Activated gamma-delta T cell (primary cell): Measurements from ENCODE around the gene TPRA1.
"Not testable (repeated sequence)": the region's sequence is repeated elsewhere in the genome, so short reads cannot be mapped to it uniquely, and the experiment has no call there.

Experiments
- DNase-seq: peaks from one replicate; lab custom pipeline; 2025; lab: John Stamatoyannopoulos, UW

TPRA1 gene

GRCh38 chr3:127616836-127617605 lies 26.5 kb upstream of the TPRA1 start:
- no peak for DNase-seq

DNA sequence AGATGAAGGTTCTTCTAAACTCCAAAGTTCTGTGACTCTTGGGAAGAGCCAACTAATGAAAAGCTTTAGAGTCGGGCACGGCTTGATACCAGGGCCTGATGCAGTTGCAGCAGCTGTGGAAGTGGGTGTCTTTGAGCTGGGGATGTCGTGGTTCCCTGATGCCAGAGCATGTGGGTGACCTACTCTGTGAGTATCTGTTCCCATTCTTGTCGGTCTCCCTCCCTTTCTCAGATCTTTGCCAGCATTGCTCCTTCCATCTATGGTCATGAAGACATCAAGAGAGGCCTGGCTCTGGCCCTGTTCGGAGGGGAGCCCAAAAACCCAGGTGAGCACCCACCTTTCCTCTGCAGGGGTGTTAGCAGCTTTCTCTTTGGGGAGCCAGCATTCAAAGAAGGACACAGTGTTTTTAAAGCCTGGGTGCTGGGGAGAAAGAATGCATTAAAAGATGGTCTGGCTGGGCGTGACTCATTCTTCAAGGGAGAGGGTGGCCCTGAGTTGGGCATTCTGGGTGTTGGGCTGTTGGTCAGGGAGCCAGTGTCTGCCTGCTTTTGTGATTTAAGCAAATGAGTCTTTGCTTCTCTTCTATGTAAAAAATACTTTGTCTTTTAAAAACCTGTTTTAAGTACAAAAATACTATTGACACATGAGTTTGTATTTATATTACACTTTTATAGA lies 25.2 kb upstream of the TPRA1 start:
- no peak for DNase-seq

- no peak for DNase-seq
These were observed 24.5 kb upstream of the TPRA1 start for GRCh38 chr3:127614928-127615589.

GRCh38 chr3:127613406-127613805 lies 22.9 kb upstream of the TPRA1 start:
- no peak for DNase-seq

DNA sequence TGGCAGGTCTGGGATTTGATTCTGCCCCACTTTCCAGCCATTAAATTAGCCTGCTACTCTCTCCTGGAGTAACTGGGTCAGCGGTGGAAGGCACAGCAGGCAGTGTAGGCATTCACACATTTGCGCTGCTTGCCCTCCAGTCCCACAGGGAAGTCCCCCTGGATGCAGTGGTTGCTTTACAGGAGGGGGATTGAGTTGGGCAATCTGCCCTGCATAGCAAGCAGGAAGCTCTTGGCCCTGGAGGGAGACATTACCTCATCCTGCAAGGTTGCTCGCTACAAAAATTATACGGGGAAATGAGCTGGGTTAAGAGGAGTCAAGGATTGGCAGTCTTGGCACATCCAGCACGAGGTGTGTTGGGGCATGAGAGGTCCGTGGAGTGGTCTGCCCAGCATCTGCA lies 22.4 kb upstream of the TPRA1 start:
- DNase-seq = no peak

- no peak for DNase-seq
These were observed 20.7 kb upstream of the TPRA1 start for GRCh38 chr3:127611251-127611650.

- DNase-seq = no peak
These were observed 19.6 kb upstream of the TPRA1 start for GRCh38 chr3:127610105-127610504.

DNA sequence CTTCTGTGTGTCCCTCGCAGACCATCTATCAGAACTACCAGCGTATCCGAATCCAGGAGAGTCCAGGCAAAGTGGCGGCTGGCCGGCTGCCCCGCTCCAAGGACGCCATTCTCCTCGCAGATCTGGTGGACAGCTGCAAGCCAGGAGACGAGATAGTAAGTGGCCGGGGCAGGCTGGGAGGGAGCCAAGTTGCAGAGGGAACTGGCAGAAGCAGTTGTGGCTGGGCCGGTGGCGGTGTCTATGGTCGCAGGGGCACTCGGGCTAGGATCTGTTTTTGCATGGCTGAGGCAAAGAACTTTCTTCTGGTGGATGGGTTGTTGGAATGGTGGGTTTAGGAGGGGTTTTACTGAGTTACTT lies 17.8 kb upstream of the TPRA1 start:
- DNase-seq = no peak

GRCh38 chr3:127607675-127608361 lies 17.3 kb upstream of the TPRA1 start:
- DNase-seq = no peak

GRCh38 chr3:127606981-127607595 lies 16.6 kb upstream of the TPRA1 start:
- no peak for DNase-seq

- DNase-seq = no peak
These were observed 15.7 kb upstream of the TPRA1 start for GRCh38 chr3:127606086-127606805.

- not testable (repeated sequence) for DNase-seq
These were observed 15.0 kb upstream of the TPRA1 start for GRCh38 chr3:127605547-127605946.

GRCh38 chr3:127604546-127605165 lies 14.1 kb upstream of the TPRA1 start:
- DNase-seq = no peak

- DNase-seq = no peak
These were observed 13.5 kb upstream of the TPRA1 start for GRCh38 chr3:127604035-127604434.

DNA sequence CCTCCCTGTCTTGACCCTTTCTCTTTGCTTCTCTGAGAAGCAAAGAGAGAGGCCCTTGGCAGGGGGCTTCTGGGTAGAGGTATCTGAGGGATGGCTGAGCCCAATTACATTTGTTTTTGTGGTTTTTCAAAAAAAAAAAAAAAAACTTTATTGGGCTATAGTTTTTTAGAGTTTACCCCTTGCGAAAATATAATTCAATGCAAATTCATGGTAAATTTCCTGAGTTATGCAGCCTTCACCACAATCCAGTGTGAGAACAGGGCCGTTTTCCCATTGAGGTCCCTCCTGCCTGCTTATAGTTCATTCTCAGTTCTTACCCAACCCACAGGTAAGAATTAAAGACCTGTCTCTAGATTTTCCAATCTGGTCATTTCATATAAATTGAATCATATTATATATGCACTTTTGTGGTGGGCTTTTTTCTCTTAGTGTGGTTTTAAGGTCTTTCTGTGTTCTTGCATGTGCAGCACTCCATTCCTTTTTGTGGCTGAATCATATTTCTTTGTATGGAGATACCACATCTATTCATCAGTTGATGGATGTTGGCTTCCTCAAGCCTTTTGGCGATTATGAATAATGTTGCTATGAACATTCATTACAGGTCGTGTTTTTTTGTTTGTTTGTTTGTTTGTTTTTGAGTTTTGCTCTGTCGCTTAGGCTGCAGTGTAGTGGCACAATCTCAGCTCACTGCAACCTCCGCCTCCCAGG lies 10.4 kb upstream of the TPRA1 start:
- no peak for DNase-seq

- no peak for DNase-seq
These were observed 8.5 kb upstream of the TPRA1 start for GRCh38 chr3:127598841-127599570.

DNA sequence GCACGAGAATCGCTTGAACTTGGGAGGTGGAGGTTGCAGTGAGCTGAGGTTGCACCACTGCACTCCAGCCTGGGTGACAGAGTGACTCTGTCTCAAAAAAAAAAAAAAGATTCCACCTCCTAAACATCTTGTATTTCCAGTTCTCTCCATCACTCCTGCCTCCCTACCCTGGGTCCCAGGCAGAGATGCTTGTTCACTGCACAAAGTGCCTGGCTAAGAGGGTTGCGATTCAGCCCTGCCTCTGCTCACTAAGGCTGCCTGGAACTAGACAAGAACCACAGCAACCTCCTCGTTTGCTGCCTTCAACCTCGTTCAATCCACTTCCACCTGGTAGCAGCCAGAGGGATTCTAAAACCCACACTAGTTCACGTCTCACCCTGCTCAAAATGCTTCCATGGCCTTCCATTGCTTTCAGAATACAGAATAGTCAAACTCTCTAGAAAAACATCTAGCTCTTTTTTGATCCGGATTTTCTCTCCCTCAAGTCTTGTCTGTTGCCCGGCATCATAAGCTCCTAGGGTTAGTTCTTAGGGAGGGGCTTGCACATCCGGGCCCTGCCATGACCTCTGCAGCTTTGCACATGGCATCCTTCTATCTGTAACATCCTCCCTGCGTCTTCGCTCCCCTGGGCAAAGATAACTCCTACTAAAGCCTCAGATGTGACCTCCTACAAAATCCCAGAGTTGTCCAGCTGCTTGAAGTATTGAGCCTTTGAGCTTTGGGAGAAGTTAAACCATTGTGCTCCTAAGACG lies 6.7 kb upstream of the TPRA1 start:
- no peak for DNase-seq

GRCh38 chr3:127595303-127595702 lies 4.8 kb upstream of the TPRA1 start:
- DNase-seq = no peak

DNA sequence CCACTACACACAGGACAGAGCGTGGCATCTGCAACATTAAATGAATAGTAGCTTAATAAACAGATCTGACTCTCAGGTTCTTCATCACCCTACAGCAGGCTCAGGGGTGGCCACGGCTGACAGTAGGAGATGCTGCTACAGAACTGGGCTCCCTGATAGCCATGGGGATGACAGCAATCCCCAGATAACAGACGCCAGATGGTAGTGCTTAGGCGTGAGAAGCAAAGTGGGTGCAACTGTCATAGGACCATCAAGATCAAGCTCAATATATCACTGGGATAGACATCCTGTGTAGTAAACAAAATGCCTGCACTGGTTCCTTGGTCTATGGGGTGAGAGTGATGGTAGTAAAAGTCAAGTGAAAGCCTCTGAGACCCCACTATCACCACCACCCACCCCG lies 2.6 kb upstream of the TPRA1 start:
- no peak for DNase-seq
